GM19397 (cell line): ENCODE measurements around the gene MED13L.

Experiments
- ATAC-seq: cut with Tn5 transposase; IDR thresholded peaks from one replicate; pipeline ENCODE4 v1.9.1; 2021; ENCODE audit warnings: mild to moderate bottlenecking, moderate library complexity; ENCODE audit not compliant: unreplicated experiment

Gene MED13L

DNA sequence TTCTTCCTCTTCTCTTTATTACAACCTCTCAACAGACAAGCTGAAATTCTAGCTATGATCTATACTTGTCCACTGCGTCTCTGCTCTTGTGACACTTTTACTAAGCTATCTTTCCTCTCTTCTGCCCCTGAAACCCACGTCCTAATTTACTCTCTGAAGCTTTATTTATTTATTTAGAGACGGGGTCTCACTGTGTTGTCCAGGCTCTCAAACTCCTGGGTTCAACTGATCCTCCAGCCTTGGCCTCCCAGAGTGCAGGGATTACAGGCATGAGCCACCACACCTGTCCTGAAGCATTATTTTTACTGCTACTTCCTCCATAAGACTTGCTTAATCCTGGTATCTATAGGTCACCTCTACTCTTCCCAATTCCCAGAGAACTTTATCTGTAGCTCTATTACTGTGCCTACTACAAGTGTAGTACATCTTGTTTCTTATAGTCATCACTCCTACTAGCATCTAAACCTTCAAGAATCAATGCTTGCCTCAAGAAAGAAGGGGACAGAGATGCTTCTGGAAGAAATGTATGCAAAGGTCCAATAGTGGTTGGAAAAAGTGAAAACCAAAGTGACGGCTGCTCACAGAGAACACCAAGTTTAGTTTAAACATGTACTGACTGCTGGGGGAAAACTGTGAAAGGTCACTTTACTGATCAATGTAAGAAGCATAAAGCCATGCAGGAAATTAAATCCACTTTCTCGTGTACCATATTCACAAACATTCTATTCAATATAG lies 61.3 kb downstream of the MED13L start:
- ATAC-seq = no peak

DNA sequence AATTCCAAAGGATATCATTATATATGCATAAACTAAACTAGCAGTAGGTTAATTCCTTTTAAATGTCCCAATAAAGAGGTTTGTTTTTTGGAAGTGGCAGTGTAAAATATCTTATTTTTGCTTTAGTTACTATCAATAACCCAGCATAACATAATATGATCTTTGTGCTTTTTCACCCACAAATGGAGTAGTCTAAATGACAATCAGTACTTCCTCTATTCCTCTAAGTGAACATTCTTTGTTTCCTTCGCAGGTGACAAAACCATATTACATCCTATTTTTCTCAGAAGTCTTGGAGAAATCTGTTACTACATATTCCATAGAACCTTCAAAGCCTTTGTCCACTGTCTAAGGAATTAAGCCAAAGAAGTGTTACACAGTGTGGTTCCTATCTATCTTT lies 62.5 kb downstream of the MED13L start:
- no peak for ATAC-seq

DNA sequence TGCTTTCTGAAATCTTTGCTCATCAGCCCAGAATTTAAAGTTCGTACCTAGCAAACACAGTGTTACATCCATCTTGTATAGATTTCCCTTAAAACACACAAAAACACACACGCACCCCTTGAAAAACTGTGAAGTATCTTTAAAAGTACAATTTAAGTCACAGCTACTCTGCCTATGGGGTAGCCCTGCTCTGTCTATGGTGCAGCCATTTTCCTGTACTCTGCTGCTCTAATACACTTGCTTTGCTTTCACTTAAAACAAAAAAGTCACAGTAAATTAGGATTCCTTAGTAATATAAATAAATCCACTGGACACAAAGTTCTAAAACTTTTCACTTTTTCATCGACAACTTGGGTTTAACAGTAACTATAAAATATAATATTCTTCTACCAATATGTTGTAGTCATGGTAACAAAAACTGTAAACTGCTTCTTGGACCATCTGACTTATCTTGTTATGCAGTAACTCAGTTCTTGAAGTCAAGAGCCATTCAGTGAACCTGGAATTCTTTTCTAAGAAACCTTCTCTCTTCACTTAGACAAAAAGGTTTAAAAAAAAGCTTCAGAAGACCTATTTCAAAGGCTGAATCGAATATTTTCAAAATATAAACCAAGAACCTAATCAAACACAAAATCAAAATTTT lies 63.5 kb downstream of the MED13L start:
- ATAC-seq = no peak

DNA sequence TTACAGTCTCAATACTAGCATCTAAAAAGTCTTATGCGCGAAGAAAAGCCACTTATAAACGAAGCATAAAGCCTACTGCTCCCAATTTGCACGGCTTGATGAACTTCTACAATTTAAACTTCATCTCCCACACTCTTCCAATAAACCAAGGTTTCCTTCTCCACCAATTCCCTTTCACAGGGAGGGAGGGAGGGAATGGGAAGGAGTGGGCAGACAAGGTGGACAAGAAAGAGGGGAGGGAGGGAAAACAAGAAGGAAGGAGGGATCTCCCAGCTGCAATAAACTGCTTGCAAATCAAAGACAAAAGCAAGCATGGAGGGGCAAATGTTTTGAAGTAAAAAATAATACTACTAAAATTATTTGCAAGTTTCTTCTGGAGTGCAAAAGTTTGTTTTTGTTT lies 64.5 kb downstream of the MED13L start:
- ATAC-seq = no peak

DNA sequence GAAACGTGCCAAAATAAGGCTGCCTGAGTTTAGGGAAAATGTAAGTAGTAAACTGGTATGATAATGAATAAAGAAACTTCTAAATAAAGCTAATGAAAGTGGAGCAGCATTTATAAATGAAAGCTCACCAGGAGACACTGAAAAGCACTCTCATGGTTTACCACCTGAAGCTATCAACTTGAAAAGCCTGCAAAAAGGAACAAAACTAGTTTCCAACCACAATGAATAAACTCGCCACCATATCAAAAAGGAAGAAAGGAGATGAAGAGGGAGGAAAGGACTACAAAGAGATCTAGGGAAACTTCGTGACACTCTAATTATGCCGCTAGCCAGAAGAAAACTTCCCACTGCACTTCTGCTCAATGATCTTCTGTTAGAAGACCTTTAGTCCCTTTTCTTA lies 66.7 kb downstream of the MED13L start:
- ATAC-seq = no peak

DNA sequence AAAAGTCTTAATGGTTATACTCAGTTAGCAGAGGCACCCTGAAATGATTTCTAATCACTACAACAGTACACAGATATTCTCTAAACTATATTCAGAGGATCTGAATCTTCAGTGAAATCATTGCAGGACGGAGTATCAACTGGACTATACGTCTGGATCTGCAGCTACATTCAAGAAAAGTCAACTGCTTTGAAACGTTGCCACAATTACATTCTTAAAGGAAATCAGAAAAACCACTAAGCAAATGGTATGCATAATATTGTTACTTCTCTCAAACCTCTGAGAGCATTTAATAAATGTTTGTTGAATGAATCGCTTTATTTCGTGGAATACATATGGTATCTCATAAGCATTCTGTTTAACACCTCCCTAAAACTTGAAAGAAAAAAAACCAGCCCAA lies 67.4 kb downstream of the MED13L start:
- no peak for ATAC-seq

DNA sequence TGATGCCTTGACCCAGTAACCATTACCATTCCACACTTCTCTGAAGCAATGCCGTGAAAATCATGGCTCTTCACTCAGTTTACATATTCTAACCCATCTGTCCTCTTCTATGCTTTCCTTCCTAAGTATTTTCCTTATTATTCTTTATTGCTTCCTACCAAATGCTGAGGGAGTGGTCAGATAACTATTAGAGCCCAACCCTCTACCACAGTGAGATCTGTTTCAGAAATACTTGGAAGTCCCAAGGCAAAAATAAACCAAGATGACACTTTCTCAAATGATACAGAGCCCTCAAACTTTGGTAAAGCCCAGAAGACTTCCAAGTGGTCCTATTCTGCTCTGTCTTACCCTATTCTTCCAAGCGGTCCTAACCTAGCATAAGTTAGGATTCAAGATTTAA lies 68.0 kb downstream of the MED13L start:
- ATAC-seq = no peak

DNA sequence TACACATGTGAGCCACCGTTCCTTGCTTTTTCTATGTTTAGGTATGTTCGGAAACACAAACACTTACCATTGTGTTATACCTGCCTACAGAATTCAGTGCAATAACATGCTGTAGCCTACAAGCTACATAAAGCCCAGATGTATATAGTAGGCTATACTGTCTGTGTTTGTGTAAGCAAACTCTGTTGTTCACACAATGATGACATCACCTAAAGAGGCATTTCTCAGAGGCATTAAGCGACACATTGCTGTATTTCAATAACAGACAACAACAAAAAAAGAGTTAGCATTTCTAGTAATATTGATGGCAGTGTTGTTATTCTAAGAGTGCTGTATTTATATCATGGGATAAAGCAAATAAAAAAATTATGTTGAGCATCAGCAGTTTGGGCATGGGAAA lies 70.2 kb downstream of the MED13L start:
- no peak for ATAC-seq

DNA sequence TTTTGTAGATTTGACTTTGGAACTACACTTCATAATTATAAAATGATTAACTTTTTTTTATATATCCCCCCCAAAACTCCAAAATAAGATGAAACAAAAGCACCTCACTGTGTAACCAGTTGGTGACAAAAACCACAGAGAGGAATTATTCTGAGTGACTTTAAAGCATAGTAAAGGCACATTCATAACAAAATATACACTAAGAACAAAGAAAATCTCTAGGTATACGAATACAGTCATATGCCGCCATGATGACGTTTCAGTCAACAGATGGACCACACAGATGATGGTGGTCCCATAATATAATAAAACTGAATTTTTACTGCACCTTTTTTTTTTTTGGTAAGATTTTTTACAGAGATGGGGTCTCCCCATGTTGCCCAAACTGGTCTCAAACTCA lies 70.7 kb downstream of the MED13L start:
- ATAC-seq = no peak

DNA sequence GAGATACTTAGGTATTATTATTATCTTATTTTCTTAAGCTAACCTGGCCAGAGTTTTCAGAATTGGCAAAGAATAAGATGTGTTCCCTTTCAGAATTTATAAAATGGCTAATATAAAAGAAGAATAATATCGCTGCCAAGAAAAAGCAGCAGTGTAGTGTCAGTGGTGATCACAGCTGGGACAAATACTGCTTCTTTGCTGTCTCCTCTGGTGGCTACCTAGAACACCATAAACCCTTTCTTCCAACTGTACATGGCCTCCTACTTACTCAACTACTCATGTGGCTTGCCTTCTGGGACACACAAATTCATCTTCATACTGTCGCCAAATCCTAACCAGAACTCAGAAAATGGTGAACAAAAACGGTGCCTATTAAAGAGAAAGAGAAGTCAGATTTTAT lies 72.7 kb downstream of the MED13L start:
- ATAC-seq = no peak

DNA sequence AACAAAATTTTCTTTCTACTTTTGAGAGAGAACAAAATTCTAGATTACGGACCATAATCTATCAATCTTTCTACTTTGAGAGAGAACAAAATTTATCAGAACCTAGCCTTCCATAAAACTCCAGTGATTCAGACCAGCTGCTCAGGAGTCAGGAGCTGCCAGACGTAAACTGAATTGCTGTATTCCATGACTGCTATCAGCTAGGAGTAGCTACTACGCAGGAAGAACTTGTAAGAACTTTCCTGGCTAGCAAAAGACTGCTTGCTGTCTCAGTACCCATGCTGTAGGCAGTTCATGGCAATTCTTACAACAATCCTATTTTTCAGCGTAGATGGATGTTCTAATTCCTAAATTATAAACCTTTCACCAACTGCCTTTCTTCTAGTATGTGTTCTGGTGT lies 73.3 kb downstream of the MED13L start:
- no peak for ATAC-seq

DNA sequence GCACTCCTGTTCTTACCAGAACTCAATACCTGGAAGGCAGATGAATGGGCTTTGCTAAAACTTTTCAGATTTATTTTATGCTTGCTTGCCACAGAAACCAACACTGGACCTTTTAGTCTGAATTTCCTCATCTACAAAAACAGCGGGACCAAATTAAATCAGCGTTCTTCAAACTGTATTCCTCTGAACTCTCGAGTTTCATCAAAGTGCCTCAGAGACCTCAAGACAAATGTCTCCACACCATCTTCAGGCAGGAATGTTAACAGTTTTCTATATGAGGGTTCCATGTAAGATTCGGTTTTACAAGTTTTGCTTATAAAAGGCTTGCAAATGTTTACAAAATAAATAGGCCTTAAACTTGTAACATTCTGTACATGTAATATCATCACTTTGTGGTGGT lies 74.6 kb downstream of the MED13L start:
- no peak for ATAC-seq

DNA sequence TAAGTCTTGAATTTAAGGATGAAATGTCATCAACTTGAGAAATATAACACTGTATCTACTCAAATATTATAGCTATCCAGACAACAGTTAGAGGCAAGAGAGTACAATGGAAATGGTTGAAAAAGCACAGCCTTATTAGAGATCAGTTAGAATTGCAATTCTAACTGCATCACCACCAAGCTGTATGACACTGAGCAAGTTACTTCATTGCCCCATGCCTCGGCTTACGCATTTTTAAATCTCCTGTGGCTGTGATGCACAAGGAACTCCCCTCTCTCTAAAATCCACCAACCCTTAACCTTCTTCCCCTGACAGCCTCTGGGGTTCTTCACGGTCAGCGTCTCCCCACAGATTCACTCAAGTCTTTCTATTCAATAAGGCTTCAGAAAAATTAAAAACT lies 75.1 kb downstream of the MED13L start:
- no peak for ATAC-seq

DNA sequence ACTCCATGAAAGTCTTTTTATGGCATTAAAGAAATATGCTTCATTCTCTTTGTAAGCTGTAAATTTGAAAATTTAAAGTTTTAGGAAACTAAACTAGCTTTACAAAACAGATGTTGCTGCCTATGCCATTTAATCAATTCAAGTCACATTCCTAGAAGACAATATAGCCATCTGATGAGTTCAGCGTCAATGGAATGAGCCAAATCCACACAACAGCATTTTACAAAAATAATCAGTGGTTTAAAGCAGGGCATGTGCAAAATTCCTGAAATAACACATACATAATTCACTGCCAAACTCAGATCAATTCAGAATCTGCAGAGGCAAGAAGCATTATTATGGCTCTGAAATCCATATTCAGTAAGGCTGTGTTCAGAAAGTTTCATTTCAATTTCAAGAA lies 75.6 kb downstream of the MED13L start:
- no peak for ATAC-seq

DNA sequence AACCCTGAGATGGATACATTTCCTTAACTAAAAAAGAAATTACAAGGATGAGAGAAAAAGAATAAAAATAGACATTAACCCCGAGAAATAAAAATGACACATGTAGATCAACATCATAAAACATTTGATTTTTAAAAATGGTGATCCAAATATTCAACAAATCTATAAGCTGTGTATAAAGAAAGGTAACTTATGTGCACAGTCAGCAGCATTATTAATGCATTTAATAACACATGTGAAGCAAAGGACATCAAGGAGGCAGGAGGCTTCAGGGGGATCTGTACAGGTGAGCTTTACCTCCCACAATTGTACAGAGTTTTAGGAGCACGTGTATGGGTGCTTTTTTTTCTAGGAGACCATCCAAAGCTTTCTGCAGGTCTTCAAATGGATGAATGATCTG lies 76.1 kb downstream of the MED13L start:
- ATAC-seq = no peak

DNA sequence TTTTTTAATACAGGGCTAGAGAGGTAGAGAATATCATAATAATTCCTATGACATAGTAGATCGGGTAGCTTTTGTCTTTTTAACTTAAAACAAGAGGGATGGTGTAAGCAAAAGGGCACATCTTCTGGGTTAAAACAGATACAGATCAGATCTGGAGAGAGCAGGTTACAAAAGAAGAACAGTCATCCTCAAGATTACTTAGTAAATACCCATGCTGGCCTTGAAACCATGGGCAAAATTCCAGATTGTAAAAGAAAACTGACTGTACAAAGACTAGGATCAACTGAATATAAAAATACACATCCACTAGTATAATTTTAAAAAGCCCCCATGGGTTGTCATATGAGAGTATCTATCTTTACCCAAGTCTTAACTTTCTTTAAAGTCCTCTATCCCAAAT lies 76.7 kb downstream of the MED13L start:
- no peak for ATAC-seq

DNA sequence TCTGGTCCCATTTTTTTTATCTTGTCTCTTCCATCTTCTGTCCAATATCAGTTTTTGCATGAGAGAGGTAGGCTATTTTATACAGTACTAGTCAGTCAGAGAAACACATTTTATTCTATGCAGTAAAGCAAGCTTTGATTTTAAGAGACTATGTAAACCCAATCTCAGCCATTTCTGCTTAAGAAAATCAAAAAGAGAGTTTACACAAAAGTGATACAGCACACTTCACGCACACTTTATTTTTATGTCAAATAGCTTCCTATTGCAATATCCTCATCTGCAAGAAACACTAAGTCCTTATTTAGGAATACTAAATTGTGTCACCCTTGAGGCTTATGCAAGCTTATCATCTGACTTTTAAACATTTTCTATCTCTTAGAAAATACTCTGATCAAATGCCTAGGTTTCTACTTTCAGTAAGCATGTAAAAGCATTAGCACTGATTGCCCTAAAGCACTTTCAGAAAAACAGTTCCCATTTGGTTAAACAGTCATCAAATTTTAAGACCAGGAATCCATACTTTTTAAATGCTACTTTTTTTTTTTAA lies 78.3 kb downstream of the MED13L start:
- no peak for ATAC-seq

DNA sequence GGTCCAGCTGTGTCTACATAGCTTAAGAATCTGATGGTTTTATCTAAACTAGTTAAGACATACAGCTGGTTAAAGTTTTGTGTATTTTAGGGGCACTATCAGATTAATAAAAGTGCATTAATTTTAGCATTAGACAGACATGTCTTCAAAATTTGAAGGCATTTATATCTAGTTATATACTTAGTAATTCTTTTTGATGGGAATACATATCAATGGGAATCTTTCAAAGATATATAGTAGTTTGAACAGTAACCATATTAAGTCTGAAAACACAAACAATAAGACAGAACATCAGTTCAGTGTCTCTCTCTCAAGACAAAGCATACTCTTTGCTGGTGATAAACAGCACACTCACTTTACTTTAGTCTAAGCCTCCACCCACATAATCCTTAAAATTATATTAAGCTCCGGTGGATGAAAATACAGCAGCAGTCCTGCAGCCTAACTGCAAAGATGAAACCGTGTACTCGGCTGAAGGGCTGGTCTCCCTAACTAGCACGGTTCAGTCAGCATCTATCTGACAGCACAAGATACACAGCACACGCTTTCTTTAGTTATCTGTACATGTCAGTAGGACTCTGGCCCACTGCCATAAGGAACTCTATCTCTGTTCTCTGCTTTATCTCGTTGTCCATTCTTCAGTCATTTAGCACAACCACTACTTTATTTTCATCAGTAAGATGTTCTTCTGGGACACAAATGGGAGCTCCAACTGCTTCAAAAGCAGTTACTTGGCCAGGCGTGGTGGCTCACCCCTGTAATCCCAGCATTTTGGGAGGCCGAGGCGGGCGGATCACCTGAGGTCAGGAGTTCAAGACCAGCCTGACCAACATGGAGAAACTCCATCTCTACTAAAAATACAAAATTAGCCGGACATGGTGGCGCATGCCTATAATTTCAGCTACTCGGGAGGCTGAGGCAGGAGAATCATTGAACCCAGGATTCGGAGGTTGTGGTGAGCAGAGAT lies 80.5 kb downstream of the MED13L start:
- no peak for ATAC-seq

DNA sequence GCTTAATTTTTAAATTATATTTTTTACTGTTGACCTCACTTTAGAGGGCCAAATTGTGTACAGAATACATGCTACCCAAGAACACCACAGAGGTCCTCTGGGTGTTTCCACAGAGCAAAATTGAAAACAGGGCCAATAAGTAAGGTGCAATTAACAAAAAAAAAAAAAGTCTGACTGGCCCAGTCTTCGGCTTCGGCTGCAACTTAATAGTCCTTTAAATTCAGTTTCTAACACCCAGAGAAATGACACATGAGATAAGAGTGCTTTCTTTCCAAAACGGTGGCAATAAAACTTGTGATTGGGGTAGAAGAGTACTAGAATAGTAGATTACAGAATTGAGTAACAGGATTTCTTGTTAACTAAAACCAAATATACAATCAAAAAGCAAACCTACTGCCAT lies 81.3 kb downstream of the MED13L start:
- ATAC-seq = no peak

DNA sequence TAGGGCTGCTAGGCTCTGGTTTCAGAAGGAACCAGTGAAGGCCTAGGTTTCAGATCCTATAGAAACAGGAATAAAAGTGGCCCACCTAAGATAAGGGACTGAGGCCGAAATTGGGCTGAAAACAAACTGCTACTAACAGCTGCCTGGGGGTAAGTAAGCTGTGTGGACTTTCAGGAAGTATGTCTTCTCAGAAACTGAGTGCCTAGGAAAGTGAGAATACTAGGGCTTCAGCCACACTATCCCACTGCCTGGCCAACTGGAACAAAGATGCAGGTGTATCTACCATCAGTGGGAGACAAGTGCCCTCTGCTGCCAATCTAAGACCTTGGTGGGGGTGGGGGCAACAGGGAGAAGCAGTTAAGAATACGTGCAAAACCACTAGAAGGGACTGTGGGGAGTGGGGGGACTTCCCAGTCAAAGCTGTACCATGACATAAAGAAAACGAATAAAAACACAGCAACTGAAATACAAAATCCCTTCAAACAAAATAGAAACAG lies 82.5 kb downstream of the MED13L start:
- peak; percentile 76 for ATAC-seq

DNA sequence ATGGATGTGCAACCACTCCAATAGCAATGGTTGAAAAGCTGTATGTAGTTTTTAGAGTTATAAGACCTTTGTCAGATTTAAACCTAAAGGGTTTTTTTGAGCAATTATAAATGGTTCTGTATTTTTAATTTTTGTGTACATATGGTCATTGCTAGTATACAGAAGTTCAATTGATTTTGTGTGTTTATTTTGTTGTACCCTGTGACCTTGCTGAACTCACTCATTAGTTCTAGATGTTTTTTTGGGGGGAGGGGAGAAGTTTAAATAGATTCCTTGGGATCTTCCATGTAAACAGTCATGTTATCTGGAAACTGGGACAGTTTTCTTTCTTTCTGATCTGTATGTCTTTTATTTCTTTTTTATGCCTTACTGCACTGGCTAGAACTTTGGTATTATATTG lies 87.8 kb downstream of the MED13L start:
- ATAC-seq = no peak
